ENCODE measurements around the gene FAM83G.

Gene FAM83G

DNA sequence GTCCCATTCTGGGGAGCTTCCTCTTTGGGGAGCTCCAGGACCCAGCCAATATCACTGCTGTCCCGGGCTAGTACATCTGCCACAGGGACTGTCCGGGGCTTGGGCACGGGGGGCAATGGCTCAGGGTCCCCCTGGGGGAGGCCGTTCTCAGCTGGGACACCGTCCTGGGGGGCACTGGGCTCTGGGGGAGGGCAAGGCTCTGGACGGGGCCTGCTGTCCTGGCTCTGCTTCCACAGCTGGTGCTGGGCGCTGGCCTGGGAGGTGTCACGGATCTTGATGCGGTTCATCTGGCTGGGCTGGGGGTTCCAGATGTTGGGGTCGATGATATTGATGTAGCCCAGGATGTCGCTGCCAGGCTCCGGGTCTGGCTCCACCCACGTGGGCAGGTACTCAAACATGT is 26.5 kb downstream of the FAM83G start:
- Histone ChIP-seq H3K27me3 (ENCODE audit: control insufficient read depth, insufficient read depth, low read length) (no peaks in the 10 kb centered on the region), H3K36me3 (ENCODE audit: control insufficient read depth, insufficient read depth, low read length) (no peaks in the 10 kb centered on the region), H3K9ac (ENCODE audit: low read length) (no peak overlapping the region), H3K9me3 (ENCODE audit: control insufficient read depth, low read length) (no peaks in the 10 kb centered on the region), H3K4me3 (ENCODE audit: low read length) (no peak overlapping the region), H3K4me1 (ENCODE audit: control insufficient read depth, insufficient read depth, low read length) (peaks cover 29% of the 10 kb centered on the region)

DNA sequence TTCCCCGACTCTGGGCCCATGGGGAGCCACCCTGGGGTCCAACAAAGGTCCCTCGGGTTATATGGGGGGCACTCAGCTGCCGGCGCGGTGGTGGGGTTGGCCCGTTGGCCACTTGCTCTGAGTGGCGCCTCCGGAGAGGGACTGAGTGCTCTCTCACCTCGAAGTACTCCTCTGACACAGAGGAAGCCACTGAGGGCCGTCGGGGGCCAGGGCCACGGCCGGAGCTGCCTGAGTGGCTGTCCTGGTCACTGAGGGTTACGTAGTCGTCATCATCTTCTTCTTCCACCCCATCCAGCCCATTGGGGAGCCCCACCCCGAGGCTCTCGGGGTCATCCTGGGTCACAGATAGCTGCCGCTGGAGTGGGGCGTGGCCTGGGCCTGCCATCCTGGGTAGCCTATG is 26.9 kb downstream of the FAM83G start:
- no peaks in the 10 kb centered on the region for H3K9me3 ChIP-seq (ENCODE audit: control insufficient read depth, low read length)
- no peaks in the 10 kb centered on the region for H3K27me3 ChIP-seq (ENCODE audit: control insufficient read depth, insufficient read depth, low read length)
- H3K9ac ChIP-seq (ENCODE audit: low read length): no peak overlapping the region
- H3K36me3 ChIP-seq (ENCODE audit: control insufficient read depth, insufficient read depth, low read length): no peaks in the 10 kb centered on the region
- no peak overlapping the region for H3K4me3 ChIP-seq (ENCODE audit: low read length)
- peaks cover 25% of the 10 kb centered on the region for H3K4me1 ChIP-seq (ENCODE audit: control insufficient read depth, insufficient read depth, low read length)

DNA sequence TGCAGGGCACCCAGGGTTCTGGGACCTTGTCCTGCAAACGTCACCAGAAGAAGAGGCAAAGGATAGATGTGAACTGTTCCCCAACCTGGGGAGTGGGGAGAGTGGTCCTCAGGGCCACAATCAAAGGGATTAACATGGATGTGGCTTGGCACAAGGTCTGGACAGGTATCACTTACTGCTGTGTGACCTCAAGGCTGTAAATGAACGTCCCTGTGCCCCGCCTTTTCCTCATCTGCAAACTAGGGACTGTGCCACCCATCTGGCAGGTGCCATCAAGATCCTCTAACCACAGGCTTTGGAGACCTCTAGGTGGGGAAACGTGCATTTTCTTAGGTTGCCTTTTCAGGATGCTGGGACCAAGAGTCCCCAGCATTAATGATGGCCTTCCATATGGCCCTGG is 27.5 kb downstream of the FAM83G start:
- H3K36me3 ChIP-seq (ENCODE audit: control insufficient read depth, insufficient read depth, low read length): no peaks in the 10 kb centered on the region
- no peaks in the 10 kb centered on the region for H3K27me3 ChIP-seq (ENCODE audit: control insufficient read depth, insufficient read depth, low read length)
- no peaks in the 10 kb centered on the region for H3K9me3 ChIP-seq (ENCODE audit: control insufficient read depth, low read length)
- peaks cover 19% of the 10 kb centered on the region for H3K4me1 ChIP-seq (ENCODE audit: control insufficient read depth, insufficient read depth, low read length)
- H3K4me3 ChIP-seq (ENCODE audit: low read length): no peak overlapping the region
- H3K9ac ChIP-seq (ENCODE audit: low read length): no peak overlapping the region

DNA sequence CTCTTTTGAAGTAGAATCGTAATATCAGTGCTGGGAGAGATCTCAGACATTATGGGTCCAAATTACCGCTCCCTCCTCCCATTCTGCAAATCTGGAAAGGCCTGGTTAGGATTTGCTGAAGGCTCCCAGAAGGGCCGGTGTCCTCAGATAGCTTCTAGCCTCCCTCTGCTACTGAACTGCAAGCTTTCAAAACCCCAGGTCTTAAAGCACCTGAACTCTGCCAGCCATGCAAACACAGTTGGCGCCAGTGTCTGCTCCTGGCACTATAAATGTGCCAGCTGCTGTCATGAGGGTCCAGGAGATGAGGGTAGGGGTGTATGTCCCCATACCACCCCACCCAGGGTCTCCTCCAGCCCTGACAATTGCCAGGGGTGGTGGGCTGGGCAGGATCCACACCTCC is 28.4 kb downstream of the FAM83G start:
- Histone ChIP-seq H3K9me3 (ENCODE audit: control insufficient read depth, low read length) (no peaks in the 10 kb centered on the region), H3K4me1 (ENCODE audit: control insufficient read depth, insufficient read depth, low read length) (peaks cover 11% of the 10 kb centered on the region), H3K4me3 (ENCODE audit: low read length) (no peak overlapping the region), H3K36me3 (ENCODE audit: control insufficient read depth, insufficient read depth, low read length) (no peaks in the 10 kb centered on the region), H3K27me3 (ENCODE audit: control insufficient read depth, insufficient read depth, low read length) (no peaks in the 10 kb centered on the region), H3K9ac (ENCODE audit: low read length) (no peak overlapping the region)

DNA sequence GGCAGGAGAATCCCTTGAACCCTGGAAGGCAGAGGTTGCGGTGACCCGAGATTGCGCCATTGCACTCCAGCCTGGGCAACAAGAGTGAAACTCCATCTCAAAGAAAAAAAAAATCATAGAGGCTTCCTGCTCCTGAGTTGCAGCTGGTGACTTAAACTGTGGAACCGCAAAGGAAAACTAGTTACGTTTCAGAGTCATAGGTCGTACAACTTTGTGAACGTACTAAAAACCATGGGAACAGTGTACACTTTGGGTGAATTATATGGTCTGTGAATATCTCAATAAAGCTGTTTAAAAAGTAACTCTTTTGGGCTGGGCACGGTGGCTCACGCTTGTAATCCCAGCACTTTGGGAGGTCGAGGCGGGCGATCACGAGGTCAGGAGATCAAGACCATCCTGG is 29.0 kb downstream of the FAM83G start:
- Histone ChIP-seq H3K36me3 (ENCODE audit: control insufficient read depth, insufficient read depth, low read length) (no peaks in the 10 kb centered on the region), H3K27me3 (ENCODE audit: control insufficient read depth, insufficient read depth, low read length) (no peaks in the 10 kb centered on the region), H3K4me3 (ENCODE audit: low read length) (no peak overlapping the region), H3K9ac (ENCODE audit: low read length) (no peak overlapping the region), H3K4me1 (ENCODE audit: control insufficient read depth, insufficient read depth, low read length) (peaks cover 5% of the 10 kb centered on the region), H3K9me3 (ENCODE audit: control insufficient read depth, low read length) (no peaks in the 10 kb centered on the region)

DNA sequence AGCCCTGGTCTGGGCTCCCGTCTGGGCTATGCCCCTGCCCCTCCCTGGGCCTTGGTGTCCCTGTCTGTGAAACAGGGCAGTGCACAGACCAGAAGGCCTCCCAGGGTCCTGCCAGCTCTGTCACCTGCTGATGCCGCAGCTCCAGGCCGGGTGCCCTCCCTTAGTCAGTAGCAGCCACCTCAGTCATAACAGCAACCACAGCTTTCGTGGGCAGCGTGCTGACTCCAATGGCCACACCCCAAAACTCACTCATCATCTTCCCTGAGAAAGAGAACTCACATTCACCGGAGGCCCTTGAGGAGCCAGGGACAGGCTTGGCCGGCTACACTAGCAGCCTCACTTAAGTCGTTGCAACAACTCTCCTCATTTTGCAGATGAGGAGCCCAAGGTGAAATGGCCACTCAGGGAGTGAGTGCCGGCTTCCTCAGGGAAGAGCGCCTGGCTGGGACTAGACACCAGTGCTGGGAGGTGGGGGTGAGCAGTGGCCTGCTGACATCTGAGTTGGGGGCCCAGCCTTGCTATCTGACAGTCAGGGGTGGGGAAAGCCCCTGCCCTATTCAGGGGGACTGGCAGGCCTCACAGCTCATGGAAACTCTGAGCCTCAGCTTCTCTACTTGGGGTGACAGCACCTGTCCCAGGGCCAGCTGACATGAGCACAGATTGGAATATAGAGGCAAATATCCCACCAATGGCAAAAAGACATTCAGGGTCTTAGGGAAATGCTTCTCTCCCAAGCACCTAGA is 30.0 kb downstream of the FAM83G start:
- H3K4me3 ChIP-seq (ENCODE audit: low read length): no peak overlapping the region
- H3K27me3 ChIP-seq (ENCODE audit: control insufficient read depth, insufficient read depth, low read length): no peaks in the 10 kb centered on the region
- H3K4me1 ChIP-seq (ENCODE audit: control insufficient read depth, insufficient read depth, low read length): peaks cover 10% of the 10 kb centered on the region
- no peak overlapping the region for H3K9ac ChIP-seq (ENCODE audit: low read length)
- no peaks in the 10 kb centered on the region for H3K9me3 ChIP-seq (ENCODE audit: control insufficient read depth, low read length)
- no peaks in the 10 kb centered on the region for H3K36me3 ChIP-seq (ENCODE audit: control insufficient read depth, insufficient read depth, low read length)

DNA sequence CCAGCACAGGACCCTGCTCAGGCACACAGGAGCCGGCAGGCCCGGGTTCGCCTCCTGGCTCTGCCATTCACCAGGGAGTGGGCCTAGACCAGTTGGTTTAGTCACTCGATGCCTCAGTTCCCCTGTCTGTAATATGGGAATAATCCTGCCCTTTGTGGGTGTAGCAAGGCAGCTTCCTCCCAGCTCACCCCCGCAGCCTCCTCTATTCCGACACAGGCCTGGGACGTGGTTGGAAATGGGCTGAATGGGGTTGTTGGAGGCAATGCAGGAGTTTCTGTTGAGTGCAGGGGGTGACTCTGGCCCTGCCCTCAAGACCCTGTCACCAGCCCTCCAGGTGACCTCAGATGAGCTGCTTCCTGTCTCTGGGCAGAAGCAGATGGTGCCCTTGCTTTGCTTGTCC is 32.8 kb downstream of the FAM83G start:
- Histone ChIP-seq H3K9ac (ENCODE audit: low read length) (no peak overlapping the region), H3K36me3 (ENCODE audit: control insufficient read depth, insufficient read depth, low read length) (no peaks in the 10 kb centered on the region), H3K4me3 (ENCODE audit: low read length) (no peak overlapping the region), H3K27me3 (ENCODE audit: control insufficient read depth, insufficient read depth, low read length) (no peaks in the 10 kb centered on the region), H3K9me3 (ENCODE audit: control insufficient read depth, low read length) (no peaks in the 10 kb centered on the region), H3K4me1 (ENCODE audit: control insufficient read depth, insufficient read depth, low read length) (peaks cover 37% of the 10 kb centered on the region)

DNA sequence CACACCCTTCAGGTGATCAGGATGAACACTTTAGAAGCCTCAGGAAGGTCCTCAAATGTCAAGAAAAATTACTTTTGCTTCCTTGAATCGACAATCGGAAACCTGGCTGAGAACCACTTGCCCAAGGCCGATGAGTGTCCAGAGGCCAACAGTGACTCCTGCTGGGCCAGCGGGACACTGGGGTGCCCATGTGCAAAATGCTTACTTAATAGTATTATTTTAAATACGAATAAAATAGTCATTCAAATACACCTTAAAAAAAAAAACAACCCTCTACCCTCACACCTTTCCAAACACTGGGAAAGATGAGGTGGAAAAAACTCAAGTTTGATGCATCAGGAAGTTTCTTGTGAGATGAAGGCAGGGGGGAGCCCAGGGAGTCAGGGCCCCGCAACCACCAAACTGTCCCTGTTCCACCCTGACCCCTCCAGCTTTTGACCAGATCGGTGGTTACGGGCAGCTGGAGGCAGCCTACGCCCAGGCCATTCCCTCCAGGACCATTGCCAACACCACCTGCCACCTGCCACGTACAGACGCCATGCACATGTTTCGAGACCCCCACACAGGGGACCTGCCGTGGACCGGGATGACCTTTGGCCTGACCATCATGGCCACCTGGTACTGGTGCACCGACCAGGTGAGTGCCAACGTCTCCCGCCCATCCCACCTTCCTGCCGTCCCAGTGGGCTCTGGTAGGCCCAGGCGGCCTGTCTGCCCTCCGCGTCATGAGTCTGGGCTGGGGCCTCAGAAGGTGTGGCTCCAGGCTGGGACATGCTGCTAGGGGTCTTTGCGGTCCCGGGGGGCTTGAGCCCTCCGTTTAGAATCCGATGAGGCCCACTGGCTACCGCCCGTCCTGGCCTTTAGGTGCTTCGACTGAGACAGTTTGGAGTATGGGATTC is 33.7 kb downstream of the FAM83G start:
- Histone ChIP-seq H3K36me3 (ENCODE audit: control insufficient read depth, insufficient read depth, low read length) (no peaks in the 10 kb centered on the region), H3K9ac (ENCODE audit: low read length) (peak overlapping the region; percentile 9), H3K4me3 (ENCODE audit: low read length) (no peak overlapping the region), H3K4me1 (ENCODE audit: control insufficient read depth, insufficient read depth, low read length) (peaks cover 41% of the 10 kb centered on the region), H3K9me3 (ENCODE audit: control insufficient read depth, low read length) (no peaks in the 10 kb centered on the region), H3K27me3 (ENCODE audit: control insufficient read depth, insufficient read depth, low read length) (no peaks in the 10 kb centered on the region)

DNA sequence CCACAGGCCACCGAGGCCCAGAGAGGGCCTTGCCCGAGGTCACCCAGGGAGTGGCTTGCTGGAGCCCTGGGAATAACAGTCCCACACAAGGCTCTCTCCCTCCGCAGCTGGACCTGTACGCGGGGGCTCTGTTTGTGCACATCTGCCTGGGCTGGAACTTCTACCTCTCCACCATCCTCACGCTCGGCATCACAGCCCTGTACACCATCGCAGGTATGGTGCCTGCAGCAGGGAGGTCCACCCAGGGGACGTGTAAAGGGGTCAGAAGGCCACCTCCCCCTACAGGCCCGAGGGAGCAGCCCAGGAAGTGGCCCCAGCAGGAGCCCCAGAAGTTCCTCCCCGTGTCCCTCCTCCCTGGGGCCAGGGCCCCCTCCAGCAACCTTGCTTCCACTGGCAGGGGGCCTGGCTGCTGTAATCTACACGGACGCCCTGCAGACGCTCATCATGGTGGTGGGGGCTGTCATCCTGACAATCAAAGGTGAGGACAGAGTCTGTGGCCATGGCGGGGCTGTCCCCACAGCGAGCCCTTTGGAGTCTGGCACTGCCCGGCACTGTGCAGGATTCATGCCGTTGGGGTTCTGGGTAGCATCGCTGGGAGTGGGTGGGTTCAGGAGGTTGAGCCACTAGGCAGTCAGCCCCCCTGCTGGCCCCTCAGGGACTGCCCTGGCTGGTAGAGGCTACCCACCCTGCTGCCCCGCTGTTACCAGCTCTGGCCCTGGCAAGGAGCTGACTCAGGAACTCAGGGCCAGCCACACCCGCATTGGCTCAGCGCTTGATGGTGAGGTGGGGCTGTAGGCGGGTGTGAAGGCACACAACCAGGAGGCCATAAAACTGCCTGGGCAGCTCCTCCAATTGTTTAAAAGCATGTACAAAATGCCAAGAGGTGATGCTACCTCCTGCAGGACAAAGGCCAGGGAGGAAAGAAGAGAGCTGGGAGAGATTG is 35.3 kb downstream of the FAM83G start:
- Histone ChIP-seq H3K4me3 (ENCODE audit: low read length) (no peak overlapping the region), H3K36me3 (ENCODE audit: control insufficient read depth, insufficient read depth, low read length) (no peaks in the 10 kb centered on the region), H3K9me3 (ENCODE audit: control insufficient read depth, low read length) (no peaks in the 10 kb centered on the region), H3K9ac (ENCODE audit: low read length) (peak overlapping the region; percentile 37), H3K27me3 (ENCODE audit: control insufficient read depth, insufficient read depth, low read length) (no peaks in the 10 kb centered on the region), H3K4me1 (ENCODE audit: control insufficient read depth, insufficient read depth, low read length) (peaks cover 41% of the 10 kb centered on the region)

DNA sequence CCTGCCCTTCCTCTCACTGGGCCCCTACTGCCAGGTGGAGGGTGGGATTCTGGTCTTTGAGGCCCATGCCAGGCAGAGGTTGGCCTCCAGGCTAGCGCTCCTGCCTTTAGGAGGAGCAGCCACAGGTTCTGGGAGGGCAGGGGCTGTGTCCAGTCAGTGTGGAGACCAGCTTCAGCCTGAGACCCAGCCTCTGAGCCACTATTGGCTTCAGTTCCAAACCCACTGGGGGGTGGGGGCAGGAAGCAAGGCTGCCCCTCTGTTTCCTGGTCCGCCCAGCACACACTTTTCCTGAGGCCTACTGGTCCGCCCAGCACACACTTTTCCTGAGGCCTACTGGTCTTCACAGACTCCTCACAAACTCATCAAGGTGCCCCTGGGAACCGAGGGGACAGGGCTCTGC is 36.2 kb downstream of the FAM83G start:
- no peaks in the 10 kb centered on the region for H3K27me3 ChIP-seq (ENCODE audit: control insufficient read depth, insufficient read depth, low read length)
- peak overlapping the region; percentile 19 for H3K9ac ChIP-seq (ENCODE audit: low read length)
- H3K36me3 ChIP-seq (ENCODE audit: control insufficient read depth, insufficient read depth, low read length): no peaks in the 10 kb centered on the region
- H3K4me1 ChIP-seq (ENCODE audit: control insufficient read depth, insufficient read depth, low read length): peaks cover 41% of the 10 kb centered on the region
- no peaks in the 10 kb centered on the region for H3K9me3 ChIP-seq (ENCODE audit: control insufficient read depth, low read length)
- H3K4me3 ChIP-seq (ENCODE audit: low read length): no peak overlapping the region

DNA sequence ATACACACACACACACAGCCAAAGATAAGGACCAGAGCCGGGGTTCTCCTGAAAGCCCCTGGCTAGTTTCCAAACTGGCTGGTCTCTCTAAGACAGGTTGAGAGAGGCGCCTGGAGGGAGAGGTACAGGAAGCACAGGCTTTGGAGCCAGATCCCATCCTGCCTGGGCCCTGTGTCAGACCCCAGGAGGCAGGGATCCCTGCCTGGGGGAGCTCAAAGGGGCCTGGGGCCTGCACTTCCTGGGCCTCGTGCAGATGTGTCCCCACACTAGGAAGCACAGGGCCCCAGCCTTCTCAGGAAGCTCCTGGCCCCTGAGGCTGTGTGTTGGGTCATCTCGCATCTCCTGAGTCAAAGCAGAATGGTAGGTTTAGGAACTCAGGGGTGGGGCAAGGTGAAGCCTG is 36.6 kb downstream of the FAM83G start:
- no peak overlapping the region for H3K4me3 ChIP-seq (ENCODE audit: low read length)
- H3K27me3 ChIP-seq (ENCODE audit: control insufficient read depth, insufficient read depth, low read length): no peaks in the 10 kb centered on the region
- no peaks in the 10 kb centered on the region for H3K9me3 ChIP-seq (ENCODE audit: control insufficient read depth, low read length)
- no peaks in the 10 kb centered on the region for H3K36me3 ChIP-seq (ENCODE audit: control insufficient read depth, insufficient read depth, low read length)
- peaks cover 41% of the 10 kb centered on the region for H3K4me1 ChIP-seq (ENCODE audit: control insufficient read depth, insufficient read depth, low read length)
- peak overlapping the region; percentile 19 for H3K9ac ChIP-seq (ENCODE audit: low read length)

Measured in mucosa of stomach (tissue), 1 donor.